ENCODE results near the gene TEAD1.

DNA sequence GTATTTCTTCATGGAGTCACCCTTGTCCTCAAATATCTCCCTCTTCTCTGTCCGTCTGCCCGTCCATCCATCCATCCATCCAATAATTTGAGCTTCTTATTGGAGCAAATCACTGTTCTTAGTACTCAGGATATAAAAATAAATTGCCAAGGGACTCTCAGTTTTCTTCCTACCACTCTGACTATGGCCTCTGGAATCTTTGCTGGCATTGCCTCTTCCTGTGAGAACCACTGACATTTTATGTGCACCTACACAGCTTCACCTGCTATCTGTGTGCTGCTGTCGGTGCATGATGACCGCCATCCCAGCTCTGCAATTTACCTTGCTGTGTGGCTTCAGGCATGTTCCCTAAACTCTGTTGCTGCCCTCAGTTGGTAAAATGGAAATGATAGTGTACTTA, 37.9 kb downstream of the TEAD1 start:
- no peak for TF ChIP-seq POLR2A (IDR thresholded peaks at IDR 0.05)
- TF ChIP-seq, protein P1, sequence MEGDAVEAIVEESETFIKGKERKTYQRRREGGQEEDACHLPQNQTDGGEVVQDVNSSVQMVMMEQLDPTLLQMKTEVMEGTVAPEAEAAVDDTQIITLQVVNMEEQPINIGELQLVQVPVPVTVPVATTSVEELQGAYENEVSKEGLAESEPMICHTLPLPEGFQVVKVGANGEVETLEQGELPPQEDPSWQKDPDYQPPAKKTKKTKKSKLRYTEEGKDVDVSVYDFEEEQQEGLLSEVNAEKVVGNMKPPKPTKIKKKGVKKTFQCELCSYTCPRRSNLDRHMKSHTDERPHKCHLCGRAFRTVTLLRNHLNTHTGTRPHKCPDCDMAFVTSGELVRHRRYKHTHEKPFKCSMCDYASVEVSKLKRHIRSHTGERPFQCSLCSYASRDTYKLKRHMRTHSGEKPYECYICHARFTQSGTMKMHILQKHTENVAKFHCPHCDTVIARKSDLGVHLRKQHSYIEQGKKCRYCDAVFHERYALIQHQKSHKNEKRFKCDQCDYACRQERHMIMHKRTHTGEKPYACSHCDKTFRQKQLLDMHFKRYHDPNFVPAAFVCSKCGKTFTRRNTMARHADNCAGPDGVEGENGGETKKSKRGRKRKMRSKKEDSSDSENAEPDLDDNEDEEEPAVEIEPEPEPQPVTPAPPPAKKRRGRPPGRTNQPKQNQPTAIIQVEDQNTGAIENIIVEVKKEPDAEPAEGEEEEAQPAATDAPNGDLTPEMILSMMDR (IDR thresholded peaks at IDR 0.05), result no peak
